HG03342 (cell line): ENCODE measurements around the gene PILRA.
"Not testable (repeated sequence)": the region's sequence is repeated elsewhere in the genome, so short reads cannot be mapped to it uniquely, and the experiment has no call there.

ENCODE experiments used
- ATAC-seq: cut with Tn5 transposase; IDR thresholded peaks from one replicate; pipeline ENCODE4 v1.9.1; 2021; ENCODE audit warnings: mild to moderate bottlenecking, moderate library complexity; ENCODE audit not compliant: unreplicated experiment

Gene PILRA

DNA sequence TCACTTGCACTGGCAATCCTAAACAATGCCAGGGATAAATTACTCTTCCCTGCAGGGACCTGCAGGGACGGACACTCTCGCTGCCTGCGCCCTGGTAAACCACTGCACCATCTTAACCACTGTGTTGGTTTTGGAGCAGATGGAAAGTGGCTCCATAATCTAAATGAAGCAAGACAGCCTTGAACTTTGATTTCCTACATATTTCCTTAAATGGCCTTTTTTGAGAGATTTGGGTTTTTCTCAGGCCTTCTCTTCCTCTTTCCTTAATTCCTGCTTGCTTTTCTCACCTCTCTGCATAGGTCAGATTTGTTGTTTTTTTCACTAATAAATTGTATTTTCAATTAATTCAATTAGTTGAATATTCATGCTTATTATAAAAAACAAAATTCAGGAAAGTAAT lies 2.8 kb downstream of the PILRA start:
- ATAC-seq: no peak

- no peak for ATAC-seq
Measured at GRCh38 chr7:100378114-100378755, 4.9 kb downstream of the PILRA start.

DNA sequence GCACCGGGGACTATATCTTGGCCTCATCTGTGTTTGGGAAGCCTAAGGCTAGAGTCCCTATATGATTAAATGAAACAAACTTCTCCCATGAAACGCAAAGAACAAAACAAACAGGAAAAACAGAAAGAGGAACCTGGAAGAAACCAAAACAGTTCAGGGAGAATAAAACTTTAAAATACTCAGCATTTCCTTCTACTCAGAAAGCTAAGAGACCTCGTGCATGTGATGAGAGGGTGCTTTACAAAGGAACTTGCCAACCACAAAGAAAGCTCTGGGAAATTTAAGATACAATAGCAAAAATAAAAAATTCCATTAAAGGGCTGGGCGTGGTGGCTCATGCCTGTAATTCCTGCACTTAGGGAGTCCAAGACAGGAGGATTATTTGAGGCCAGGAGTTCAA lies 6.9 kb downstream of the PILRA start:
- ATAC-seq: no peak

DNA sequence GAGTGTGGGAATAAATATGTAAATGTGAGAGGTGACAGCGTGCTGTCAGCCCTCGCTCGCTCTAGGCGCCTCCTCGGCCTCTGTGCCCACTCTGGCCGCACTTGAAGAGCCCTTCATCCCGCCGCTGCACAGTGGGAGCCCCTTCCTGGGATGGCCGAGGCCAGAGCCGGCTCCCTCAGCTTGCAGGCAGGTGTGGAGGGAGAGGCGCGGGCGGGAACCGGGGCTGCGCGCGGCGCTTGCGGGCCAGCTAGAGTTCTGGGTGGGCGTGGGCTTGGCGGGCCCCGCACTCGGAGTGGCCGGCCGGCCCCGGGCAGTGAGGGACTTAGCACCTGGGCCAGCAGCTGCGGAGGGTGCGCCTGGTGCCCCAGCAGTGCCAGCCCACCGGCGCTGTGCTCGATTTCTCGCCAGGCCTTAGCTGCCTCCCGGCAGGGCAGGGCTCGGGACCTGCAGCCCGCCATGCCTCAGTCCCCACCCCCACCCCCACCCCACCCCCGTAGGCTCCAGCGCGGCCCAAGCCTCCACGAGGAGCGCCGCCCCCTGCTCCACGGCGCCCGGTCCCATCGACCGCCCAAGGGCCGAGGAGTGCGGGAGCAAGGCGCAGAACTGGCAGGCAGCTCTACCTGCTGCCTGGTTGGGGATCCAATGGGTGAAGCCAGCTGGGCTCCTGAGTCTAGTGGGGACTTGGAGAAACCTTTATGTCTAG lies 8.4 kb downstream of the PILRA start:
- not testable (repeated sequence) for ATAC-seq

DNA sequence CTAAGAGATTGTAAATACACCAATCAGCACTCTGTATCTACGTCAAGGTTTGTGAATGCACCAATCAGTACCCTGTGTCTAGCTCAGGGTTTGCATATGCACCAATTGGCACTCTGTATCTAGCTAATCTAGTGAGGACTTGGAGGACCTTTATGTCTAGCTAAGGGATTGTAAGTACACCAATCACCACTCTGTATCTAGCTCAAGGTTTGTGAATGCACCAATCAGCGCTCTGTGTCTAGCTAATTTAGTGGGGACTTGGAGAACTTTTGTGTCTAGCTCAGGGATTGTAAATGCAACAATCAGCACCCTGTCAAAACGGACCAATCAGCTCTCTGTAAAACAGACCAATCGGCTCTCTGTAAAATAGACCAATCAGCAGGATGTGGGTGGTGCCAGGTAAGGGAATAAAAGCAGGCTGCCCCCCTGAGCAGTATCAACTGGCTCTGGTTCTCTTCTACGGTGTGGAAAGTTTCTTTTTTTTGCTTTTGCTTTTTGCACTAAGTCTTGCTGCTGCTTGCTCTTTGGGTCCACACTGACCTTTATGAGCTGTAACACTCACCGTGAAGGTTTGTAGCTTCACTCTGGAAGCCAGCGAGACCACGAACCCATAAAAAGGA lies 9.1 kb downstream of the PILRA start:
- ATAC-seq: not testable (repeated sequence)

GRCh38 chr7:100384628-100385294 lies 11.5 kb downstream of the PILRA start:
- ATAC-seq: no peak

GRCh38 chr7:100386940-100387339 lies 13.7 kb downstream of the PILRA start:
- no peak for ATAC-seq

DNA sequence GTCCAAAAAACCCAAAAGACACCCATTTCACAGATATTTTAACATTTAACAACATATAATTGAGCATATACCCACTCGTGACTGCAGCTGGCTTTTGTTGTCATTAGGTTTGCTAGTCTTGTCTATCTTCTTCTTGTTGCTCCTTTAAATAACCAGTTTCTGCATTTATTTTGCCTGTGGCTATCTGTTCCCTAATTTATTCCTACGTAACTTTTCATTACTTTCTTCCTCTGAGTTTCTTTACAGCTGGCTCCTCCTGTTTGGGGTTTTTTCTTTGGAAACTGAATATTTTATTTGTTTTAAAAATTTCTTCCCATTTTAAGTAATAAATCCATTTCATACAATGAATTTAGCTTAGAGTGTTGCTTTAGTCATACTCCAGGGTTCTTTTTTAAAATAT lies 14.4 kb downstream of the PILRA start:
- ATAC-seq: no peak

DNA sequence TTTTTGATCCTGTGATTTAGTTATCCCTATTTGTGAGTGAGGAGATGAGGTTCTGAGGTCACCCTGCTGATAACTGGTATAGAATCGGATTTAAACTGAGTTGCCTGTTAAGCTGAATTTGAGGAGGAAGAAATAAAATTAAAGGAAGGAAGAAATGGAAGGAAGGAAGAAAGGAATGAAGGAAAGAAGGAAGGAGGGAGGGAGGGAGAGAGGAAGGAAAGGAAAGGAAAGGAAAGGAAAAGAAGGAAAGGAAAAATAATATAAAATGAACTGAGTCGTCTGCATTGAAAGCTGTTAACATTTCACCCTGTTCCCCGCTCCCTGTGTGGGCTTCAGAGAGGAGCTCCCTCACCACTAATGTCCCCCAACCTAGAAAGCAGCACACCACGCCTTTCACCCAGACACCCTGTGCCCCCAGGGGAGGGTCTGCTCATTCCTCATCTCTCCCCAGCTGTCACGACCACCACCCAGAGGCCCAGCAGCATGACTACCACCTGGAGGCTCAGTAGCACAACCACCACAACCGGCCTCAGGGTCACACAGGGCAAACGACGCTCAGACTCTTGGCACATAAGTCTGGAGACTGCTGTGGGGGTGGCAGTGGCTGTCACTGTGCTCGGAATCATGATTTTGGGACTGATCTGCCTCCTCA lies 16.3 kb downstream of the PILRA start:
- no peak for ATAC-seq

- no peak for ATAC-seq
Measured at GRCh38 chr7:100390286-100391009, 17.2 kb downstream of the PILRA start.

DNA sequence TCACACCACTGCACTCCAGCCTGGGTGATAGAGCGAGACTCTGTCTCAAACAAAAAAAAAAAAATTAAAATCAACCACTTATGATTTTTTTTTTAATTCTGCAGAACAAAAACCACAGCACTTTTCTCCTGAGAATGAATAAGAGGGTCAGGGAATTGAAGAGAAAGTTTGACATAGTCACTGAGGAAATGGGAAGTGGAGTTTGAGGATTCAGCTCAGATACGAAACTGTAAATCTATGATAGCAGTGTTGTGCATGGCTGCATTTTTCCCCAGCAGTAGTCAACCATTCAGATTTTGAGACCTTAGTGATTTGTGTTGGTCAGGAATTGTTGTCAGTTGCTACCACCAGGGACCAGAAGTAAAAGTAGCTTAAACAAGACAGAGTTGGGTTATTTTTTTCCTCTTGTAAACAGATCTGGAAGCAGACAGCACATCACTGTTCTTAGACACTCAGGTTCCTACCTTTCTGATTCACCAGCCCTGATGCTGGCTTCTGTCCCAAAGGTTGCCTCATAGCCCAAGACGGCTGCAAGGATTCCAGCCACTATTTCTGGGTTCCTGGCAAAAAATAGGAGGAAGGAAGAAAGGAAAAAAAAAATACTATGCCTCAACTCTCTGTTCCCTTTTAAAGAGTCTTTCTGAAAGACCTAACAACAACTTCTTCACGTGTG lies 20.1 kb downstream of the PILRA start:
- no peak for ATAC-seq

GRCh38 chr7:100394077-100394476 lies 20.8 kb downstream of the PILRA start:
- no peak for ATAC-seq

- peak; percentile 81 for ATAC-seq
Measured at GRCh38 chr7:100396421-100396982, 23.2 kb downstream of the PILRA start.

DNA sequence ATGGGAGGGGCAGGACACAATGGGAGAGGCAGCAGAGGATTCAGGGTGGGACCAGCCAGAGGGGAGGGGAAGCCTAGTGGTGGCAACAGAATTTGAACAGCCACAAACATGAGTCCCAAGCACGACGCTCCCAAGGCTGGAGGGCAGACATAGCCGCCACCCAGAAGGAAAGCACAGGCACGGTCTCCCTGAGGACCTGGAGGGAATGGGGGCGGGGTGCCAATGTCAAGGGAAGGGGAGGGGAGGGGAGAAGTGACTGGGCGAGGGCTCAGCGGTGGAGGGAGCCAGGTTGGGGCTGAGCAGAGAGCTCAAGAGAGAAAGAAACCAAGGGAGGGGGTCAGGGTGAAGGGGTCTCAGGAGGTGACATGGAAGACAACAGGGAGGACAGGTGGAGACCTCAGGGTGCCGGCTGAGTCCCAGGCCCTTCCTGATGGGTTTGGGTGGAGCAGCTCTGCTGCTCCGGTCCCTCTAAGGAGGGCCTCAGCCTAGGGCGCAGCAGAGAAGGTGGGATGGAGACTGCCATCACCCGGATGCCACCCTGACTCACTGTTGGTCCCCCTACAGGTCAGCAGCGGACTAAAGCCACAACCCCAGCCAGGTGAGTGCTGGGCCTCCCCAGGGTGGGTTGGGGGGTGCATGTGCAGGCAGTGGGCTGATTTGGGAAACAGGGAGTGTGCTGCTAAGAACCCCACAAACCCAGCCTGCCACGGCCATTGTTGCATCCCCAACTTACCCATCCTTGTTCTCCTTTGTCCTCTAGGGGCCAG lies 24.2 kb downstream of the PILRA start:
- no peak for ATAC-seq

- ATAC-seq: no peak
Measured at GRCh38 chr7:100398239-100398638, 25.0 kb downstream of the PILRA start.

DNA sequence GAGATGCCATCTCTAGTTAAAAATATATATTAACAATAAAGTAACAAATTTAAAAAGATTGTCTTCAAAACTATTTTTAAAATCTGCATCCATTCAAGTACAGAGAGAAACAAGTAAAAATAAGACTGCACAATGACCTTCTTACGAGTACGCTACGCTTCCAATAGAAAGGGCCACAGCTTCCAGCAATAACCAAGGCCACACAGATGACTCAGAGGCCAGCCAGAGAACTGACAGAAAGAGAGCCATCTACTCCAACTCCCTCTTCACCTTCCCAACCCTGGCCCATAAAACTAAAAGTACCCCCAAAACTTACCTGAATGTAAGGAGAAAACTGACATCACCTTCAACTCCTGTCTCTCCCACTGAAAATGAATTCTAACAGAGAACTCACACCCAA lies 26.8 kb downstream of the PILRA start:
- no peak for ATAC-seq

- ATAC-seq: no peak
Measured at GRCh38 chr7:100400656-100401055, 27.4 kb downstream of the PILRA start.

GRCh38 chr7:100401811-100402210 lies 28.5 kb downstream of the PILRA start:
- no peak for ATAC-seq

GRCh38 chr7:100402241-100402640 lies 29.0 kb downstream of the PILRA start:
- ATAC-seq: no peak
